Islet precursor cell (in vitro differentiated cells): ENCODE data around the gene CLASRP.

ENCODE experiments used
- DNase-seq: peaks from one replicate; pipeline ENCODE4 v3.0.0-alpha.2; 2018

Gene CLASRP

DNA sequence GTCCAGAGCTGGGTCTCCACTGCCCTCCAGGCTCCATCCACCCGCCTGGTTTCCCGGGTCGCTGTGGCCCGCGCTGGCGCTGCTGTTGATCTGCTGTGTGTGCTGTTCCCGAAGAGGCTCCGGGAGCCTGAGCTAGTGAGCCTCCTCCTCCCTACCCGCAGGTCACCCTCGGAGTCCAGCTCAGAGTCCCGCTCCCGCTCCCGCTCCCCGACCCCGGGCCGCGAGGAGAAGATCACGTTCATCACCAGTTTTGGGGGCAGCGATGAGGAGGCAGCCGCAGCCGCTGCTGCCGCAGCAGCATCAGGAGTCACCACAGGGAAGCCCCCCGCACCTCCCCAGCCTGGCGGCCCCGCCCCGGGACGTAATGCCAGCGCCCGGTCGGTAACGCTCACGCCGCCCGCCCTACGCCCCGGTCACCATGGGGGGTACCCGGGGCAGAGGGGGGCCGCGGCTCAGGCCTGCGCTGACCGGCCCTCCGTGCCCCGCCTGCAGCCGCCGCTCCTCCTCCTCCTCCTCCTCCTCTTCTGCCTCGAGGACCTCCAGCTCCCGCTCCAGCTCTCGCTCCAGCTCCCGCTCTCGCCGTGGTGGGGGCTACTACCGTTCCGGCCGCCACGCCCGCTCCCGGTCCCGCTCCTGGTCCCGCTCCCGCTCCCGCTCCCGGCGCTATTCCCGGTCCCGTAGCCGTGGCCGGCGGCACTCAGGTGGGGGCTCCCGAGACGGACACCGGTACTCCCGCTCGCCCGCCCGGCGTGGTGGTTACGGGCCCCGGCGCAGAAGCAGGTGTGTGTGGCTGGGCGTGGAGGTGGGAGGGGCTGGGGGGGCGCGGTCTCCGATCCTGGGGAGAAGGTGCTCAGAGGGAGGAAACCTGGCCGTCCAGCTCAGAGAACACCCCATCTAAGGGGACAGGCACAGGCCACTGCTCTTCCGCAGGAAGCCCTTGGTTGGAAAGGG is 25.3 kb downstream of the CLASRP start:
- DNase-seq = no peak

- peak; percentile 56 for DNase-seq
Observed at GRCh38 chr19:45066921-45067661, 28.2 kb downstream of the CLASRP start.

DNA sequence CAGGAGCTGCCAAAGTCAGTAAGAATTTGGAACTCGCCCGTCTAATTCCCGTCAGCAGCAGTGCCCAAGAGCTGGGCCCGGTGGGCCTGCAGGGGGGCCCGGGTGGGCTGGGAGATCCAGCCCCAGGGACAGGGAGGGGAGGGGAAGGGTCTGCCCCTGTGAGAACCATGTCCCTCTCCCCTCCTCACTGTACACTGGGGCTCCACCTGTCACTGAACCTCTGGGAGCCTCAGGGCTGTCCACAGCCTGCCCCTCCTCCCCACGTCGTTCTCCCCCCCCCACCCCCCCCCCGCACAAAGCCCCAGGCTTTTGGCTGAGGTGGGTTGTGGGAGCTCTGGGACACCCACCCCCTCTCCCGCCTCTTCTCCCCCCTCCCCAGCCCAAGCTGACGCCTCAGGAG is 29.2 kb downstream of the CLASRP start:
- DNase-seq = peak; percentile 45

GRCh38 chr19:45069056-45069455 is 30.2 kb downstream of the CLASRP start:
- DNase-seq = peak; percentile 83

- no peak for DNase-seq
Observed at GRCh38 chr19:45070214-45070613, 31.4 kb downstream of the CLASRP start.

DNA sequence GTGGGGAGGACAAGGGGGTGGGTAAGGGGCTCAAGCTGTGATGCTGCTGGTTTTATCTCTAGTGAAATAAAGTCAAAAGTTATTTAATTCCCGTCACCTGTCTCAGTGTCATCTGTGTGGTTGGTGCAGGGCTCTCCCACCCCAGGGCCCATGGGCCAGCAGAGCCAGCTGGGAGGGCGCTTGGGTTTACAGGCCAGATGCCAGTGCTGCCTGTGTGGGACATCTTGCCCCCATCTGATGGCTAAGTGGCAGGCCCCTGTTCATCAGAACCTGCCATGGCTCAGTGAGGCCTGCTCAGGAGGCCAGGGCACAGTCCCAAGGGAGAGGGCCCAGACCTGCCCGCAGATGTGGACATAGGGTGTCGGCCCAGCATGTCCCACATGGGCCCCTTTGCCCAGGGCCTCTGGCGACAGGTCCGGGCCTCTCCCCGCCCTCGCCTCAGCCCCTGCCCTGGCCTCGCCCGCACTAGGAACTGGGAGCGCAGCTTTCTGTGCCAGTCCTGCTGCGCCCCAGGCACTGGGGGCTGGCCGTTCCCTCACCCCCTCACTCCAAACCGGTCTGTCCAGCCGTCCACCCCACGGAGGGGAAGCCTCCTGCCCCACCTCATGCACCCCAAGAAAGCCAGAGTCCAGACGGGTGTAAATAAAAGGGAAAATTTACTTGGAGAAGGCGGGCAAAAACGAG is 32.2 kb downstream of the CLASRP start:
- peak; percentile 45 for DNase-seq

DNA sequence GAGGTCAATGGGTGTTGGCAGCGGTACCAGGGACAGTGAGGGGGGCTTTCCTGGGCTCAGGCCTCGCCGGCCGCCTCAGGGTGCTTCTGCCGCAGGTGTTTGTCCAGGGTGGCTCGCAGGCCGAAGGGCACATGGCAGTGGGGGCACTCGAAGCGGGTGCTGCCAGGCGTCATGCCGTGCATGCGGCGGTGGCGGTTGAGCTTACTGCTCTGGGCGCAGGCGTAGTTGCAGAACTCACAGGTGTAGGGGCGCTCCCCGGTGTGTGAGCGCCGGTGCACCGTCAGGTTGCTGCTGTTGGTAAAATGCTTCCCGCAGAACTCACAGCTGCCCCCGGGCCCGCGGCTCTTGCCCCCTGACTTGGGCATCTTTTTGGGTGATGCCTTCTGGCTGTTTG is 32.7 kb downstream of the CLASRP start:
- DNase-seq = no peak

GRCh38 chr19:45071969-45072790 is 33.3 kb downstream of the CLASRP start:
- DNase-seq = no peak

- peak; percentile 66 for DNase-seq
Observed at GRCh38 chr19:45074744-45075300, 36.0 kb downstream of the CLASRP start.

- peak; percentile 82 for DNase-seq
Observed at GRCh38 chr19:45075301-45076028, 36.6 kb downstream of the CLASRP start.

DNA sequence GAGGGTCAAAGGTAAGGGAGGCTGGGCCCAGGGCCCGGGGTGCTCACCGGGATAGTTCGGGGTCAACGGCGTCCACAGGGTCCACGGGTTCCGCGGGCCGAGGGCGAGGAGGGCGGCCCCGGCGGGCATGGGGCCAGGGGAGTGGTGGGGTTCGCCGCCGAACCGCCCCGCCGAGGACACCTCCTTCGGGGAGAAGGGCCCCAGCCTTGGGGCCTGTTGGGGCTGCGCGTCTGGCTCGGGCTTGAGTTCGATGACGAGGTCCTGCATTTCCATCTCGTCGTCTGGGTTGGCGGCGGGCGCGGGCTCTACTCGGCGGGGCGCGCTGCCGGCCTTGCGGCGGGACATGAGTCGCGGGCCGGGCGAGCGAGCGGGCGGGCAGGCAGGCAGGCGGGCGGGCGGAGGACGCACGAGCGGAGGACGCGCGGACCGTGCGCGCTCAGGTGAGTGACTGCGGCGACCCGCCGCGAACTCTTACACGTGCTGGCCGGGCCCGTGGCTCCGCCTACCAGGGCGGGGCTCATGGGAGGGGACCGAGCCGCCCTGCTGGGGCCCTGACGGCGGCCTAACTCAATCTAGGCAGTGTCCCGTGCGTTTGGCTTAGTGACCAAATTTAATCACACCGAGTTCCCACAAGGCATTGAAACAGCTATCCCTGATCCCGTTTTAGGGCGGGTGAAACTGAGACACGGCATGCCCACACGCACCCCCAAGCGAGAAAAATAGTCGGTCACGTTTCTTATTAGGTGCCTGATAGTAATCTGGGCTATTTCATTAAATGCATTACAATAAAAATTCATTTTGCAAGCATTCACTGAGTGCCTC is 37.4 kb downstream of the CLASRP start, which contains the start of gene ZNF296:
Gene ZNF296, minus strand, starts transcription at position 450 of the 822 bp plus-strand sequence. Its CDS starts 105 bp downstream, at position 345.
- peak; percentile 88 for DNase-seq

DNA sequence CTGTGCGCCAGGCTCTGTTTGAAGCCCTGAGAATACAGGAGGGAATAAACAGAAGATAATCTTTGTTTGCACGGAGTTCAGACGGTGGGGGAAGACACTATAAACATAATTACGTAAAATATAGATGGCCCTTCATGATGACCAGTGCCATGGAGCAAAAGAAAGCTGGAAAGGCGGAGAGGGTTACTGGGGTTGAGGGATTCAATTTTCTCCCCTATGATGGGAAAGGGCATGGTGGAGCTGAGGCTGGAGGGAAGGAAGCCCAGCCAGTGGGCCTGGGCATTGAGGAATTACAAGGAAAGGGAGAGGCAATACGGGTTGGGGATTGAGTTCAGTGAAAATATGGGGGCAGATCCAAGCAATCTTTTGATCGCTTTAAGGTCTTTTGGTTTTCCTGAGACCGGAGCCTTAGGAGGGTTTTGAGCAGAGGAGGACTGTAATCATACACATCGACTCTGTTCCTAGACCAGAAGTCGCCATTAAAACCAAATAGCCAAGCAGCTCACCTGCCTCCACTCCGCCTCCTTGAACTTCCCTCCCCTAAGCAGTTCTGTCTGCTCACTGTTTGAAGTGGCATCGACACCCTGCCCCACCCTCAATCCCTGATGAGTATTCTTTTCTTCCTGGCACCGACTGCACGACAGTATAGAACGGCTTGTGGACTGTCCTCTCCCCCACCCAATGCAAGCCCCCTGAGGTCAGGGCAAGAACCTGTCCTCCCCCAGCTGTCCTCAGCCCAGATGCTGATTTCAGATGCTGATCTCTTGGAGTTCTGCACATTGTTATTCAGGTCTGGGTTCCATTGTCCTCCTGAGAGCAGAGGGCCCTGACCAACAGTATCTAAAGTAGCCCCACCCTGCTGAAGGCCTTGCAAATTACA is 38.2 kb downstream of the CLASRP start:
- peak; percentile 41 for DNase-seq

DNA sequence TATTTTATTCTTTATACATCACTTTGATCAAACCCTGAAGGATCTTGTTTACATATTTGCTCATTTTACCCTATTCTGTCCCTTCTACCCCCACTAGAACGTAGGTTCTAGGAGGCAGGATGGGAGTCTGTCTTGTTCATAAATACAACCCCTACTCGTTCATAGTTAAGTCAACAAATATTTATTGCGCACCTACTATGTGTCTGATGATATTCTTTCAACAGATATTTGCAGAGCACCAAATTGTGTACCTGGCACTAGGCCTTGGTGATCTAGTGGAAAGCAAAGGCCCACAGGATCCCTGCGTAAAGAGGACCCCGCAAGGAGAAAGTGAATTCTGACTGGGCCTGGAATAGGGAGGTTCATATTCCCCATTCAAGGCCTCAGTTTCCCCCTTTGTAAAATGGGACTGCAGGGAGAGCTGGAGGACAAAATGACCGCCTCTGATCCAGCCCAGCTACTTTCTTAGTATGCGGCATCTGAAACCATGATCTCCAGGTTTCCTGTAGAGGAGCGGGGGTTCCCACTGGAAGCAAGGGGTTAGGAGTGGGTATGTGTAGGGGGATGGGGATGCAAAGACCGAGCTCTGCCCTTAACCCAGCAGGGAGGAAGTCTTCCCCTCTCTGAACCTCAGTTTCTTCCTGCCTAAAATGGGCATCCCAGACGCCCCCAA is 39.7 kb downstream of the CLASRP start:
- no peak for DNase-seq

- peak; percentile 91 for DNase-seq
Observed at GRCh38 chr19:45079063-45079910, 40.4 kb downstream of the CLASRP start, which contains the start of gene GEMIN7. TSS of gene GEMIN7 (plus strand) at chr19:45079260. CDS start at chr19:45090115, 10,855 bp downstream.

DNA sequence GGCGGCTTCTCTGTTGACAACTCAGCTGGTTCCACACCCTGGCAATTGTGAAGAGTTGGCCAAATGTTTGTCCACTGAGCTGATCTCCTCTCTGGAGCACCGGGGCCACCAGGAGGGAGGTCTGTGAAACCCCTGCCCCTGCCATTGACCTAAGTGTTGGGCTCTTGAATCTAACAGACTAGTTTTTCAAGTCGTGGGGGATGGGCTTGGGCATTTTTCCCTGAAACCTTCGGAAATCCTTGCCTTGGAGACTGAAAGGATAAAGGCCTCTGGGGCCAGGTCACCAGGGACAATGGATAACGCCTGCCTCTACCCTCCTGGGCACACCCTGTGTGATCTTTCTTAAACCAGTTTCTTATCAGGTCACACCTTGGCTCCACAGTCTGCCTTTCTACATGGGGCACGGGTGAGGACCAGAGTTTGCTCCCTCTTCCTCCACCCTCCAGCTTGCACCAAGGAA is 41.1 kb downstream of the CLASRP start:
- DNase-seq = no peak

GRCh38 chr19:45082170-45082569 is 43.3 kb downstream of the CLASRP start:
- no peak for DNase-seq

DNA sequence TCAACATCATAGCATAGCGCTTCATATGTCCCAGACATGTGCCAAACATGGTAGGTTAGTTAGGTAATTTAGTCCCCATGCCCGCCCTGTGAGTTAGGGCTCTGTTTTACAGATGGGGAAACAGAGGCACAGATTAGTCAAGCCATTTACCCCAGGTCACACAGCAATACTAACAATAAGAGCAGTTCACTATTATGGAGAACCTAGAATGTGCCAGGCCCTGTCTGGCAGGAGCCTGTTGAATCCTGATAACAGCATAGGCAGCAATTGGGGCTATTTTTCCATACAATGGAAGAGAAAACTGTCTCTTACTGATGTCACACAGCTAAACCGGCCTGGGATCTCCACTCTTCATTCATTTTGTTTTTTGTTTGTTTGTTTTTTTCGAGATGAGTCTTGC is 47.6 kb downstream of the CLASRP start:
- no peak for DNase-seq
